HG03060 (cell line): ENCODE data around the gene VENTX.

Experiments
- ATAC-seq: cut with Tn5 transposase; IDR thresholded peaks from one replicate; pipeline ENCODE4 v1.9.1; 2021; ENCODE audit warnings: low read depth, moderate number of reproducible peaks; ENCODE audit not compliant: unreplicated experiment

VENTX gene

GRCh38 chr10:133237588-133238465 is at the start of gene VENTX:
VENTX (plus strand) TSS chr10:133237855; CDS start chr10:133237915, 60 bp downstream.
- no peak for ATAC-seq

GRCh38 chr10:133187906-133188681 is 49.6 kb upstream of the VENTX start:
- ATAC-seq = no peak

- no peak for ATAC-seq
Measured at GRCh38 chr10:133189256-133189655, 48.4 kb upstream of the VENTX start.

- ATAC-seq = no peak
Measured at GRCh38 chr10:133189726-133190125, 47.9 kb upstream of the VENTX start.

GRCh38 chr10:133190225-133190624 is 47.4 kb upstream of the VENTX start:
- no peak for ATAC-seq

- no peak for ATAC-seq
Measured at GRCh38 chr10:133191651-133192050, 46.0 kb upstream of the VENTX start.

- no peak for ATAC-seq
Measured at GRCh38 chr10:133194151-133194550, 43.5 kb upstream of the VENTX start.

- no peak for ATAC-seq
Measured at GRCh38 chr10:133195096-133195495, 42.6 kb upstream of the VENTX start.

- ATAC-seq = no peak
Measured at GRCh38 chr10:133195611-133196010, 42.0 kb upstream of the VENTX start.

GRCh38 chr10:133196221-133196915 is 41.3 kb upstream of the VENTX start:
- ATAC-seq = no peak

GRCh38 chr10:133196936-133197758 is 40.5 kb upstream of the VENTX start:
- no peak for ATAC-seq

GRCh38 chr10:133197786-133198185 is 39.9 kb upstream of the VENTX start:
- ATAC-seq = no peak

- no peak for ATAC-seq
Measured at GRCh38 chr10:133198206-133198605, 39.4 kb upstream of the VENTX start.

GRCh38 chr10:133198621-133199487 is 38.8 kb upstream of the VENTX start:
- ATAC-seq = no peak

GRCh38 chr10:133199488-133199885 is 38.2 kb upstream of the VENTX start:
- no peak for ATAC-seq

GRCh38 chr10:133199992-133200611 is 37.6 kb upstream of the VENTX start:
- no peak for ATAC-seq

GRCh38 chr10:133200621-133201031 is 37.0 kb upstream of the VENTX start:
- no peak for ATAC-seq

- no peak for ATAC-seq
Measured at GRCh38 chr10:133201151-133201947, 36.3 kb upstream of the VENTX start.
